Measurements from ENCODE around the gene LNPK.
"Not testable (repeated sequence)": the region's sequence is repeated elsewhere in the genome, so short reads cannot be mapped to it uniquely, and the experiment has no call there.

The LNPK gene

DNA sequence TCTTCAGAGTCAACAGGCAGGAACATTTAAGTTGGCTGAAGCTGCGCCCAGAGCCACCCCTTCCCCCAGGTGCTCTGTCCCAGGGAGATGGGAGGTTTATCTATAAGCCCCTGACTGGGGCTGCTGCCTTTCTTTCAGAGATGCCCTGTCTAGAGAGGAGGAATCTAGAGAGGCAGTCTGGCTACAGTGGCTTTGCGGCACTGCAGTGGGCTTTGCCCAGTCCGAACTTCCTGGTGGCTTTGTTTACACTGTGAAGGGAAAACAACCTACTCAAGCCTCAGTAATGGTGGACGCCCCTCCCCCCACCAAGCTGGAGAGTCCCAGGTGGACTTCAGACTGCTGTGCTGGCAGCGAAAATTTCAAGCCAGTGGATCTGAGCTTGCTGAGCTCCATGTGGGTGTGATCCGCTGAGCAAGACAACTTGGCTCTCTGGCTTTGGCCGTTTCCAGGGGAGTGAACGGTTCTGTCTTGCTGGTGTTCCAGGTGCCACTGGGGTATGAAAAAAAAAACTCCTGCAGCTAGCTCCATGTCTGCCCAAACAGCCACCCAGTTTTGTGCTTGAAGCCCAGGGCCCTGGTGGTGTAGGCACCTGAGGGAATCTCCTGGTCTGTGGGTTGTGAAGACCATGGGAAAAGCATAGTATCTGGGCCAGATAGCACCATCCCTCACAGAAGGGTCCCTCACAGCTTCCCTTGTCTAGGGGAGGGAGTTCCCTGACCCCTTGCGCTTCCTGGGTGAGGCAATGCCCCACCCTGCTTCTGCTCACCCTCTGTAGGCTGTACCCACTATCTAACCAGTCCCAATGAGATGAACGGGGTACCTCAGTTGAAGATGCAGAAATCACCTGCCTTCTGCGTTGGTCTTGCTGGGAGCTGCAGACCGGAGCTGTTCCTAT is 88.0 kb downstream of the LNPK start:
- in situ Hi-C loops (cut with MboI; ENCODE audit: low sequenced_read_pairs) = not testable (repeated sequence)

DNA sequence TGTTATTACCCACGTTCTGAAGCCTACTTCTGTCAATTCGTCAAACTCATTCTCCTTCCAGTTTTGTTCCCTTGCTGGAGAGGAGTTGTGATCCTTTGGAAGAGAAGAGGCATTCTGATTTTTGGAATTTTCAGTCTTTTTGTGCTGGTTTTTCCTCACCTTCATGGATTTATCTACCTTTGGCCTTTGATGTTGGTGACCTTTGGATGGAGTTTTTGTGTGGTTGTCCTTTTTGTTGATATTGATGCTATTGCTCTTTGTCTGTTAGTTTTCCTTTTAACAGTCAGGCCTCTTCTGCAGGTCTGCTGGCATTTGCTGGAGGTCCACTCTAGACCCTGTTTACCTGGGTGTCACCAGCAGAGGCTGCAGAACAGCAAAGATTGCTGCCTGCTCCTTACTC is 88.8 kb downstream of the LNPK start:
- in situ Hi-C loops (cut with MboI; ENCODE audit: low sequenced_read_pairs) = not testable (repeated sequence)

DNA sequence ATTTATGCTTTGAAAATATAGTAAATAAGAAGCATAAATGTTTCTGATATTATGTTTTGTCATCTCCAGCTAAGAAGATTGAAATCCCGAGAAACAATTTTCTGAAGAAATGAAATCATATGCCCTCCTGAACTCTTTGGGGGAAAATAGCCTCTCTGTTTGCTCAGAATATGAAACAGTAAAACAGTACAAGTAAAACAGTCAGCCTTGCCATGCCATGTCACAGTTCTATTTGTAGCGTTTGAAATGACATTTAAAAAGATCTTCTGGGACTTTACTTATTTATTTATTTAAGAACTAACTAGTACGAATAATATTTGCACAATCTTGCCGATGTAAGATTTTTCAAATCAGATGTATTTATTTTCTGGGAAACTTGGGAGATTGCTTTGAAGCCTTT is 98.0 kb downstream of the LNPK start:
- in situ Hi-C loops (cut with MboI; ENCODE audit: low sequenced_read_pairs) = no loop called here

DNA sequence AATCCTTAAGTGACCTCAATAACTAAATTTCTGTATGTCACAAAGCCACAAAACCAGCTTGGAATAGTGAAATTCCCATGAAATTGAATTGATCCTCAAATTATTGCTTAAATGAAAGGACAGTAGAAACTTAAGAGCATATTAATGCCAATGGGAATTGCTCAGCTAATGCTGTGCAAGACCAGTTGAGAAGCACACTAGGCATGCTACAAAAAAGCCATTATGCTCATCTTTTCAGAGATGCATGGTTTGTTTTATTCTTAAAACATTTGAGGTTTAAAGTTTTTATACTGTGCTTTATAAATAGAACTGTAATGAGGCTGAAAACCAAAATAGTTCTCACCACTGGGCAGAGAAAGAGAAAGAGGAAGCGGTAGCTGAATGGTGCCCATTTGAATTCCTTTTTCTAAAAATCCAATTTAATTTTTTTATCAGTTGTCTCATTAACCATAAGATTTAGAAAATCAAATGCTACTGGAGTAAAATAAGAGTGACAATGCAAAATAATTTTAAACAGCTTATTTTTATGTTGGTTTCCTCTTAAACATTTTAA is 98.6 kb downstream of the LNPK start:
- in situ Hi-C loops (cut with MboI; ENCODE audit: low sequenced_read_pairs) = no loop called here

DNA sequence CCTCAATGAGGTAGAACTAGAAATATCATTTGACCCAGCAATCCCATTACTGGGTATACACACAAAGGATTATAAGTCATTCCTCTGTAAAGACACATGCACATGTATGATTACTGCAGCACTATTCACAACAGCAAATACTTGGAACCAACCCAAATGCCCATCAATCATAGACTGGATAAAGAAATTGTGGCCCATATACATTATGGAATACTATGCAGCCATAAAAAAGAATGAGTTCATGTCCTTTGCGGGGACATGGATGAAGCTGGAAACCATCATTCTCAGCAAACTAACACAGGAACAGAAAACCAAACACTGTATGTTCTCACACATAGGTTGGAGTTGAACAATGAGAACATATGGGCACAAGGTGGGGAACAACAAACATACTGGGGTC is 106.1 kb downstream of the LNPK start:
- in situ Hi-C loops (cut with MboI; ENCODE audit: low sequenced_read_pairs) = not testable (repeated sequence)

DNA sequence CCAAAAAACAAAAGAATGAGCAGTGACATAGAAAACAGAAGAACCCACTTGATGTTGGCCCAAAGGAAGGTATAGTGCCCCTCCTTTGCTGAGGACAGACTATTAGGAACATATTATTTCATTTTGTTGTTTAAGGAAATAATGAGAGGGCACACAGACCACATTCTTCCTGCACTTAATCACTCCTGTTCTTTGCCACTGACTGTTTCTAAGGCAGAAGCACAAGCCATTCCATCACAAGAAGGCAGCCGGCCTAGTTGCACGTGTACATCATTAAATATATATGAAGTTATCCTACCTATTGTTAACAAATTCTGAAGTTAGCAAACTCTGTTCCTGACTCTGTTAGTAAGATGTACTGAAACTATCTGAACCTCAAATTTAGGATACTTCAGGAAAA is 110.0 kb downstream of the LNPK start:
- in situ Hi-C loops (cut with MboI; ENCODE audit: low sequenced_read_pairs) = no loop called here

DNA sequence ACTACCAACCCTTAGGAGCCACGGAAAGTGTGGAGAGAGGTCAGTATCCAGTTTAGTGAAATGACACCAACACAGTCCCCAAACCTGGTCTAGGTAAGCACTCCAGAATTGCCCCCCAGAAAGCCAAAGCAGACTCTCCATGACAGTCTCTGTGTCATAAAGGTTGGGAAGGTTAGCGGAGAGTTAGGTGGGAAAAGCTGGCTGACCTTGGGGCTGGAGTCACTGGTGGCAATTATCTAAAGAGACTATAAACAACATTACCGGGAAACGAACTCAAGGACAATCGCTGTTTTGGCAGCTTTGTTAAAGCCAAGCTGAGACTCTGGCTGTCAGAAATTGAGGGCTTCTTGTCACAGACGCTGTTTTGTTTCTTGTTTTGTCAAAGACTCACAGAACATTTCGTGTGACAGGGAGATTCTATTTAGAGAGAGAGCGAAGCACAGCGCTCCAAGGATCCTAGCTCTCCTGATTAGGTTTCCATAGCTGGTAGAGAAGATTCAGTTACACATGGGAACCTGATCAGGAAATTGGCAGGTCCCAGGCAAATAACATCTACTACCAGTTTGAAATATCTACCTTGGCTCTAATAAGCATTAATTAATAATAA is 111.3 kb downstream of the LNPK start:
- in situ Hi-C loops (cut with MboI; ENCODE audit: low sequenced_read_pairs) = no loop called here

DNA sequence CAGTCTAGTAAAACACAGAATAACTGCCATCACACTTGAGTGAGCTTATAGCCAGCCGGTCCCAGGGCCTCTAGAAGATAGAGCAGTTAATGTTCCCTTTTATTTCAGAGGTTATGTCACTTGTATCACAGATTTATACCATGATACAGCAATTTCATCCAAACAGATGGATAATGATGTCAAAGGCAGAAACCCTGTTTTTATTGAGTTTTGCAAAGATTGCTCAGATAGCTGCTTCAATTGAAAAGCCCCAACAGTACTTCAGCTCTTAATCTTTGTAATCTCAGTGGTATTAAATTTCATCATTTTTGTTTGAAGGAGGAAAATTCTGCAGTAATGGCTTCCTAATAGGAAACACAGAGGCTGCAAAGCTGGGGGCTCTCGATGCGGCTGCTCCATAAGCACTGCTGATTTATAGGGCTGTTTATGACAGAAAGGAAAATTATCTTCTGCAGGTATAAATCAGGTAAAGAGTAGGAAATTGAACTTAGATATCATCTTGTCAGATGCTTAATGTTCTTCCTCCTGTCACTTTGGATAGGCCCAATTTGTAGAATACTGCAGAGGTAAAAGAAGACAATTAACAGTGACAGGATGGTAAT is 112.3 kb downstream of the LNPK start:
- in situ Hi-C loops (cut with MboI; ENCODE audit: low sequenced_read_pairs) = no loop called here

DNA sequence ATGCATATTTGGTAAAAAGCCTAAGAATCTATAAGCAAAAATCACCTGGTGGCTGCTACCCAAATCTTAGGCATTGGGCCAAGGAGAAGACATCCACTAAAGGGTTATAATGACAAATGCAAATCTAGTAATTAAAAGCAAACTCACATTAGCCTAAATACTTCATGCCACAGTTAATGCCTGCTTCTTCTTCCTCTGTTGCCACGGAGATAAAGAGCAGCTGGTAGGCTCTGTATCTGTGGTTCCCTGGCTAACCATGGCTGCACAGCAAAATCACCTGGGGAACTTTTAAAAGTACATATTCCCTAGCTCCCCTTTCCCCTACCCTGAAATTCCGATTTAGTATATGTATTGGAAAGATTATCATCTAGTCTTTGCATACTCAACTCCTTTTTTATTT is 114.3 kb downstream of the LNPK start:
- in situ Hi-C loops (cut with MboI; ENCODE audit: low sequenced_read_pairs) = no loop called here

DNA sequence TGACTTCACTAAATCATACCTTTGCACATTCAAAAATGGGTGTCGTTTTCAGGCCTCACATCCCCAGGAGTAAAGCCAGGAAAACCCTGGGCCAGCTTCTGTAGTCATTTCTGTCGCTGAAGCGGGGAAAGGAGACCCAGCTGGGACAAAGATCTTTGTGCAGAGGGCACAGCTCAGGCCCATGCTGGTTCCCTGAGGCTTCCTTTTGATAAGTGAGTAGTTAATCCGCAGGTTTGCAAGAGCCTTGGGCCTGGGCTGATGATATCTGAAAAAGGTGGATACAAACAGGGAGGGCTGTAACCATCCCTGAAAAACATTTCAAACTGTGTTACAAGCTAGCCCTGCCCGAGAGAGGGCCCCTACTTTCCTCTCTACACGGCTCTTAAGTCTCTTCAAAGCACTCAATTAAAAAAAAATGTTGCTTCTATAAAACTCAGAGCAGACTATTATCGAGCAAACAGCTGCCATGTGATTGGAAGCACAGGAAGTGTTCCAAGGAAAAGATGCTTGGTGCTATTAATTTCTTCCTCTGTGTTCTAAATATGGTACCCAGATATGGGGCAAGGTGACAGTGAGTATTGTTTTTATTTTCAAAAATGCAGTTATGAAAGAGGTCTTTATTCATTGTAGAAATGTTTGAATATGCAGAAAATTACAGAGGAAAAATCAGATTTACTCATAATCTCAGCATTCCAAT is 117.2 kb downstream of the LNPK start:
- in situ Hi-C loops (cut with MboI; ENCODE audit: low sequenced_read_pairs) = no loop called here

DNA sequence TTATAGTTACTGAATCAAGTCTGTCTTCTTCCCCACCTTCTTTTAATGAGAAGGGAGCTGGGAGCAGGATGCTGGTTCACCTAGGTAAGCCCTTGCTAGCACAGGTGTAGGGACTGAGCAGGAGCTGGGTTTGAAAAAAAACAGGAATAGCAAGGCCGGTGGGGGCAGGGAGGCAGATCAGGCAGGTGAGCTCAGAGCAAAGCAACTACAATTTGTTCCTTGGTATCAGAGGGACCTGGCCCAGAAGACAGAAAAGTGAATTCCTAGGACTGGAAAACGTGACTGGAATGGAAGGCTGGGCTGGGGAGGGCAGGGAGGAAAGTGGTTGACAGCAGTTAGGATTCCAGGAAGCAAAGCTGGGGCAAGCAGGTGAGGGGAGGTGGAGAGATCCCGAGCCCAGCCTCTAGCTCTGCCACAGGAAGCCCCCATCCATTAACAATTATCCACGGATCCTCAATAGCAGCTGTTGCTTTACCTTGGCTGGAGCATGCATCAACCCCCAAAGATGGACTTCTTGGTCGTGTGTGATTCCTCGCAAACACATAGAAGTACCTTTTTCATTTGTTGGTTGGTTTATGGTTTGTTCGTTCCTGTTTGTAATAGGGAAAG is 118.4 kb downstream of the LNPK start:
- in situ Hi-C loops (cut with MboI; ENCODE audit: low sequenced_read_pairs) = no loop called here

DNA sequence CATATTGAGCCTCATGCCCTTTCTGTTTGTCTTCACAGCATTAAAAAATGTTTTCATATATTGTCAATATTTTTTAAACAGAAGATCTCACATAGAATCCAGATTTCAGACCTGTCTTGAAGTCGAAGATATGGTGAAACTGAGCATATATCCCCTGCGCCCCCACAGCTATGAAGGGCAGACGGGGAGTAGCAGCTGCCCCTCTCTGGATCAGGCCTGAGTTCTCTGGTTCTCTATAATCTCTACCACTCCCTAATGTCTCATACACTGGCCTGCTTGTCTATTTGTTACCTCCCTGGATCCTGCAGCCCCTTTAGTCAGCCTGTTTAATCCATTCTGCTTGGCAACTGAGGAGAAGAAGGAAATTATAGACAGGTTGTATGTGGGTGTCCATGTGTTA is 122.4 kb downstream of the LNPK start:
- in situ Hi-C loops (cut with MboI; ENCODE audit: low sequenced_read_pairs) = no loop called here

DNA sequence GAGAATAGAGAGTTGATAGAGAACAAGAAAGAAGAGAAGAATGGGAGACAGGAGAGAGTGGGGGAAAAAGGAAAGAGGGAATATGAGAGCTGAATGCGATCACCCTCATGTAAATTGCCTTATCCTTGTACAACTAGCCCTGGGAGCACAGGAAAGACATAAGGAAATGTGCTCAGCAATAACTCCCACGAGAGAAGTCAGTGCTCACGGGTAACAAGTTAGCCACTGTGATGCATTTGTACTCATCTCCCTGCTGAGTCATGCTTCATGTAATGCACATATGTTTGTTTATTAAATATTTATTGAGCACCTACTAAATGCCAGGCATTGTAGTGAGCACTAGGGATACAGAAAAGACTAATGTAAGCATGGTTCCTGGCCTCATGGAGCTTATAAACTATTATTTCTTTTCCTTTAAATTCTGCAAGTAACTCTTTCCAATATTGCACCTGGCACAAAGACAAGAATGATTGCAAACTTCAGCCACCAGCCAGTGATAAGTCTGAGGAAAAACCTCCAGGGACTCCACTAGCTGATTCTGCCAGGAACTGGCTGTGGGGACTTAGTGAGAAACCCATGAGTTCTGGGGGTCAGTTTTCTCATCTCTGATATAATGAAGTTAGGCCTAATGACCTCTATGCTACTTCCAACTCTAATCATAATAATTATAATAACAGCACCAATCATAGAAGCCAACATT is 124.1 kb downstream of the LNPK start:
- in situ Hi-C loops (cut with MboI; ENCODE audit: low sequenced_read_pairs) = no loop called here

DNA sequence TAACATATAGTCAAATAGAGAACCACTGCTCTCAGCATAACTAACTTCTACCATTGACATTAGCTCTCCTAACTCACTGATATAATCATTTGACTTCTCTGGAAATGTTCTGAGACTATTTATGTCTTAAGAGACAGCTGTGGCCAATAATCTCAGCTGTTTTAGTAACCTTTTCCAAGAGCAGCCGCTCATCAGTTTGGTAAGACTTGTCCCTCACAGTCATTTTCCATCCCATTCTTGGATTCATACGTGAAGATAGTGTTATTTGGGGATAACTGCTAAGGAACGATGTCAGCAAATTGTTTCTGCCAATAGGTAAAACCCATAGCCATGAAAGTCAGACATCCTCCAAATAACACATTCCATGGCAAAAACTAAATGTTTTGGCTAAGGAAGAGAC is 127.8 kb downstream of the LNPK start:
- in situ Hi-C loops (cut with MboI; ENCODE audit: low sequenced_read_pairs) = no loop called here

All from HL-60/S4 treated with phorbol 12-myristate 13-acetate at 8.2 ng/mL for 4 days and 3 days (cell line).